Neural cell (in vitro differentiated cells): Measurements from ENCODE around the gene PXDN.

Experiments
- EP300 ChIP-seq: fragments of 450-650 bp; conservative IDR thresholded peaks from 2 replicates; pipeline ENCODE4 v1.6.1; 2014; ENCODE audit warnings: antibody characterized with exemption, mild to moderate bottlenecking, moderate library complexity; ENCODE audit not compliant: poor library complexity, severe bottlenecking
- EZH2 ChIP-seq: fragments of 200-600, 300-800 bp; shearing (Covaris generic), sonication (generic); IDR thresholded peaks from 2 replicates; pipeline ENCODE4 v1.6.1; 2014; ENCODE audit warnings: antibody characterized with exemption, low read length, borderline replicate concordance, mild to moderate bottlenecking; ENCODE audit not compliant: insufficient read depth, poor library complexity, severe bottlenecking
- MXI1 ChIP-seq: fragments of 450-650 bp; conservative IDR thresholded peaks from 2 replicates; pipeline ENCODE4 v1.6.1; 2014; ENCODE audit warnings: antibody characterized with exemption, mild to moderate bottlenecking; ENCODE audit not compliant: poor library complexity, severe bottlenecking
- POLR2AphosphoS5 ChIP-seq: IDR thresholded peaks from 2 replicates; pipeline ENCODE4 v1.6.1; 2012
- RAD21 ChIP-seq: fragments of 450-650 bp; conservative IDR thresholded peaks from 2 replicates; pipeline ENCODE4 v1.6.1; 2014; ENCODE audit warnings: antibody characterized with exemption, mild to moderate bottlenecking, moderate library complexity
- SMC3 ChIP-seq: fragments of 450-650 bp; conservative IDR thresholded peaks from 2 replicates; pipeline ENCODE4 v1.6.1; 2014; ENCODE audit warnings: antibody characterized with exemption, mild to moderate bottlenecking, moderate library complexity; ENCODE audit not compliant: poor library complexity
- TAF1 ChIP-seq: IDR thresholded peaks from 2 replicates; pipeline ENCODE4 v1.6.1; 2012; ENCODE audit warnings: low read depth
- TF ChIP-seq, protein P1 (sequence below): fragments of 450-650 bp; IDR thresholded peaks from 2 replicates; pipeline ENCODE4 v1.5.1; 2014; ENCODE audit warnings: antibody characterized with exemption, mild to moderate bottlenecking, moderate library complexity; ENCODE audit not compliant: poor library complexity, severe bottlenecking
- TF ChIP-seq, protein P2 (sequence below): IDR thresholded peaks from 2 replicates; pipeline ENCODE4 v1.6.1; 2012; ENCODE audit warnings: borderline replicate concordance

DNA sequence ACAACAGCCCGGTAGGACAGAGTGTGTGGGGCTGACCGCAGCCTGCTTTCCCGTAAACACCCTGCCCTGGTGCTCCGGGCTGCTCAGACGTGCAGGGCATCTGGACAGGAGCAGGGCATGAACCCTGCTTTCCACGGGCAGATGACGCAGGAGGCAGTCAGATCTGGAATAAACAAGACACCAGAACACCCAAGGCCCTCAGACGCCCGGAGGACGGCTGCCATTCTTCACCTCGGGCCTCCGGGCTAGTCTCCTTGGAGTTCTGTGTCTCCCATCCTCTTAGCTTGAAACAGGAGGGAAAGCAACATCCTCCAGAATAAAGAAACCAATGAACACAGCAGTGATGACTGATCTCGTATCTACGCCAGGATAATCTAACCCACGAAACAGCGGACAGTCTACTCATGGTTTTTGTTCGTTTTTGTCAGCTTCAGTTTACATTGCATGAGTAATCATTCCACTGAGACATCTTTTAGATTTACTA, 7.3 kb downstream of the PXDN start:
- TF ChIP-seq, protein P1, sequence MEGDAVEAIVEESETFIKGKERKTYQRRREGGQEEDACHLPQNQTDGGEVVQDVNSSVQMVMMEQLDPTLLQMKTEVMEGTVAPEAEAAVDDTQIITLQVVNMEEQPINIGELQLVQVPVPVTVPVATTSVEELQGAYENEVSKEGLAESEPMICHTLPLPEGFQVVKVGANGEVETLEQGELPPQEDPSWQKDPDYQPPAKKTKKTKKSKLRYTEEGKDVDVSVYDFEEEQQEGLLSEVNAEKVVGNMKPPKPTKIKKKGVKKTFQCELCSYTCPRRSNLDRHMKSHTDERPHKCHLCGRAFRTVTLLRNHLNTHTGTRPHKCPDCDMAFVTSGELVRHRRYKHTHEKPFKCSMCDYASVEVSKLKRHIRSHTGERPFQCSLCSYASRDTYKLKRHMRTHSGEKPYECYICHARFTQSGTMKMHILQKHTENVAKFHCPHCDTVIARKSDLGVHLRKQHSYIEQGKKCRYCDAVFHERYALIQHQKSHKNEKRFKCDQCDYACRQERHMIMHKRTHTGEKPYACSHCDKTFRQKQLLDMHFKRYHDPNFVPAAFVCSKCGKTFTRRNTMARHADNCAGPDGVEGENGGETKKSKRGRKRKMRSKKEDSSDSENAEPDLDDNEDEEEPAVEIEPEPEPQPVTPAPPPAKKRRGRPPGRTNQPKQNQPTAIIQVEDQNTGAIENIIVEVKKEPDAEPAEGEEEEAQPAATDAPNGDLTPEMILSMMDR = no peak
- TF ChIP-seq SMC3 (no peak), POLR2AphosphoS5 (no peak), MXI1 (no peak), EZH2 (no peak), EP300 (no peak), TAF1 (no peak), RAD21 (no peak)
- TF ChIP-seq, protein P2, sequence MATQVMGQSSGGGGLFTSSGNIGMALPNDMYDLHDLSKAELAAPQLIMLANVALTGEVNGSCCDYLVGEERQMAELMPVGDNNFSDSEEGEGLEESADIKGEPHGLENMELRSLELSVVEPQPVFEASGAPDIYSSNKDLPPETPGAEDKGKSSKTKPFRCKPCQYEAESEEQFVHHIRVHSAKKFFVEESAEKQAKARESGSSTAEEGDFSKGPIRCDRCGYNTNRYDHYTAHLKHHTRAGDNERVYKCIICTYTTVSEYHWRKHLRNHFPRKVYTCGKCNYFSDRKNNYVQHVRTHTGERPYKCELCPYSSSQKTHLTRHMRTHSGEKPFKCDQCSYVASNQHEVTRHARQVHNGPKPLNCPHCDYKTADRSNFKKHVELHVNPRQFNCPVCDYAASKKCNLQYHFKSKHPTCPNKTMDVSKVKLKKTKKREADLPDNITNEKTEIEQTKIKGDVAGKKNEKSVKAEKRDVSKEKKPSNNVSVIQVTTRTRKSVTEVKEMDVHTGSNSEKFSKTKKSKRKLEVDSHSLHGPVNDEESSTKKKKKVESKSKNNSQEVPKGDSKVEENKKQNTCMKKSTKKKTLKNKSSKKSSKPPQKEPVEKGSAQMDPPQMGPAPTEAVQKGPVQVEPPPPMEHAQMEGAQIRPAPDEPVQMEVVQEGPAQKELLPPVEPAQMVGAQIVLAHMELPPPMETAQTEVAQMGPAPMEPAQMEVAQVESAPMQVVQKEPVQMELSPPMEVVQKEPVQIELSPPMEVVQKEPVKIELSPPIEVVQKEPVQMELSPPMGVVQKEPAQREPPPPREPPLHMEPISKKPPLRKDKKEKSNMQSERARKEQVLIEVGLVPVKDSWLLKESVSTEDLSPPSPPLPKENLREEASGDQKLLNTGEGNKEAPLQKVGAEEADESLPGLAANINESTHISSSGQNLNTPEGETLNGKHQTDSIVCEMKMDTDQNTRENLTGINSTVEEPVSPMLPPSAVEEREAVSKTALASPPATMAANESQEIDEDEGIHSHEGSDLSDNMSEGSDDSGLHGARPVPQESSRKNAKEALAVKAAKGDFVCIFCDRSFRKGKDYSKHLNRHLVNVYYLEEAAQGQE = no peak
